RWPE2 (cell line): Measurements from ENCODE around the gene NTNG1.
A peak's percentile ranks its signal among the peaks of the same experiment; 100 is the strongest.

Experiments used
- ATAC-seq: fragments of 200-7000 bp; cut with Tn5 transposase; 3 replicates; pipeline ENCODE4 v1.9.1; 2021; ENCODE audit warnings: low read depth
- DNase-seq: peaks from one replicate; pipeline ENCODE4 v3.0.0-alpha.2; 2020; ENCODE audit warnings: low spot score
- H3K27ac ChIP-seq: fragments of 450-650 bp; 2 replicates; pipeline ENCODE4 v1.5.1; 2017; ENCODE audit warnings: mild to moderate bottlenecking; ENCODE audit not compliant: poor library complexity, severe bottlenecking
- H3K27me3 ChIP-seq: fragments of 250-450 bp; sonication (Bioruptor Pico); 2 replicates; pipeline ENCODE4 v1.5.1; 2021; ENCODE audit warnings: mild to moderate bottlenecking, moderate library complexity; ENCODE audit not compliant: insufficient read depth, poor library complexity, severe bottlenecking
- H3K36me3 ChIP-seq: fragments of 250-450 bp; sonication (Bioruptor Pico); 2 replicates; pipeline ENCODE4 v1.5.1; 2020; ENCODE audit warnings: low read depth, mild to moderate bottlenecking, moderate library complexity
- H3K4me1 ChIP-seq: fragments of 250-450 bp; sonication (Bioruptor Pico); 2 replicates; pipeline ENCODE4 v1.5.1; 2021; ENCODE audit warnings: mild to moderate bottlenecking, moderate library complexity; ENCODE audit not compliant: insufficient read depth, poor library complexity, severe bottlenecking
- H3K4me3 ChIP-seq: fragments of 250-450 bp; sonication (Bioruptor Pico); 2 replicates; pipeline ENCODE4 v1.5.1; 2021; ENCODE audit warnings: mild to moderate bottlenecking, moderate library complexity; ENCODE audit not compliant: severe bottlenecking
- H3K9me3 ChIP-seq: fragments of 250-450 bp; sonication (Bioruptor Pico); 2 replicates; pipeline ENCODE4 v1.5.1; 2021; ENCODE audit warnings: mild to moderate bottlenecking, moderate library complexity; ENCODE audit not compliant: severe bottlenecking
- CTCF ChIP-seq: fragments of 450-650 bp; IDR thresholded peaks from one replicate; pipeline ENCODE4 v1.5.1; 2017; ENCODE audit warnings: mild to moderate bottlenecking, moderate library complexity; ENCODE audit not compliant: poor library complexity, severe bottlenecking

Gene NTNG1

GRCh38 chr1:107529511-107530149, 388.8 kb downstream of the NTNG1 start:
- no peaks in the 10 kb centered on the region for H3K9me3 ChIP-seq
- no peak overlapping the region for H3K4me3 ChIP-seq
- ATAC-seq: peak; percentile 65
- H3K27ac ChIP-seq: peak overlapping the region; percentile 82
- TF ChIP-seq CTCF: peak; percentile 87
- peaks cover 40% of the 10 kb centered on the region for H3K4me1 ChIP-seq
- H3K36me3 ChIP-seq: no peaks in the 10 kb centered on the region
- H3K27me3 ChIP-seq: no peaks in the 10 kb centered on the region
- DNase-seq: no peak

GRCh38 chr1:107530543-107530942, 389.7 kb downstream of the NTNG1 start:
- Histone ChIP-seq H3K36me3 (no peaks in the 10 kb centered on the region), H3K27ac (peak overlapping the region; percentile 82), H3K9me3 (no peaks in the 10 kb centered on the region), H3K27me3 (no peaks in the 10 kb centered on the region), H3K4me3 (no peak overlapping the region), H3K4me1 (peaks cover 40% of the 10 kb centered on the region)
- peak; percentile 82 for ATAC-seq
- no peak for DNase-seq
- no peak for TF ChIP-seq CTCF

GRCh38 chr1:107531065-107531908, 390.4 kb downstream of the NTNG1 start:
- DNase-seq: no peak
- no peaks in the 10 kb centered on the region for H3K27me3 ChIP-seq
- no peaks in the 10 kb centered on the region for H3K9me3 ChIP-seq
- peak; percentile 77 for ATAC-seq
- peak overlapping the region; percentile 82 for H3K27ac ChIP-seq
- H3K4me3 ChIP-seq: no peak overlapping the region
- no peak for TF ChIP-seq CTCF
- peaks cover 47% of the 10 kb centered on the region for H3K4me1 ChIP-seq
- H3K36me3 ChIP-seq: no peaks in the 10 kb centered on the region

- Histone ChIP-seq H3K27ac (peak overlapping the region; percentile 82), H3K27me3 (no peaks in the 10 kb centered on the region), H3K4me3 (no peak overlapping the region), H3K9me3 (no peaks in the 10 kb centered on the region), H3K36me3 (no peaks in the 10 kb centered on the region), H3K4me1 (peaks cover 55% of the 10 kb centered on the region)
- ATAC-seq (0 out of 3 replicates have a peak, but pooled peaks have one; percentile 6), DNase-seq (no peak)
- no peak for TF ChIP-seq CTCF
Observed at GRCh38 chr1:107532318-107532717, 391.5 kb downstream of the NTNG1 start.
